HG03175 (cell line): Measurements from ENCODE around the gene EIF4H.
"Not testable (repeated sequence)": the region's sequence is repeated elsewhere in the genome, so short reads cannot be mapped to it uniquely, and the experiment has no call there.

Source experiments
- ATAC-seq: cut with Tn5 transposase; IDR thresholded peaks from one replicate; pipeline ENCODE4 v1.9.1; 2021; ENCODE audit warnings: mild to moderate bottlenecking, moderate library complexity; ENCODE audit not compliant: unreplicated experiment

EIF4H gene

GRCh38 chr7:74173866-74174605 lies at the start of gene EIF4H:
EIF4H (plus strand) TSS chr7:74174356; CDS start chr7:74174384, 28 bp downstream.
- peak; percentile 79 for ATAC-seq

GRCh38 chr7:74126220-74126880 lies 47.8 kb upstream of the EIF4H start:
- ATAC-seq, result no peak

GRCh38 chr7:74129887-74130286 lies 44.3 kb upstream of the EIF4H start:
- no peak for ATAC-seq

GRCh38 chr7:74130518-74130917 lies 43.6 kb upstream of the EIF4H start:
- ATAC-seq, result no peak

GRCh38 chr7:74134117-74134620 lies 40.0 kb upstream of the EIF4H start:
- ATAC-seq, result no peak

- ATAC-seq, result no peak
Observed at GRCh38 chr7:74138334-74138867, 35.8 kb upstream of the EIF4H start.

- ATAC-seq, result no peak
Observed at GRCh38 chr7:74138945-74139843, 35.0 kb upstream of the EIF4H start.

GRCh38 chr7:74141705-74142104 lies 32.5 kb upstream of the EIF4H start:
- ATAC-seq, result no peak

GRCh38 chr7:74143383-74143782 lies 30.8 kb upstream of the EIF4H start:
- no peak for ATAC-seq

- ATAC-seq, result no peak
Observed at GRCh38 chr7:74148491-74148890, 25.7 kb upstream of the EIF4H start.

- ATAC-seq, result no peak
Observed at GRCh38 chr7:74149071-74149470, 25.1 kb upstream of the EIF4H start.

- no peak for ATAC-seq
Observed at GRCh38 chr7:74149603-74150002, 24.6 kb upstream of the EIF4H start.

- no peak for ATAC-seq
Observed at GRCh38 chr7:74153736-74154135, 20.4 kb upstream of the EIF4H start.

GRCh38 chr7:74155810-74156395 lies 18.3 kb upstream of the EIF4H start:
- ATAC-seq, result no peak

- no peak for ATAC-seq
Observed at GRCh38 chr7:74157605-74158004, 16.6 kb upstream of the EIF4H start.

GRCh38 chr7:74164985-74165456 lies 9.1 kb upstream of the EIF4H start:
- no peak for ATAC-seq

- no peak for ATAC-seq
Observed at GRCh38 chr7:74165867-74166593, 8.1 kb upstream of the EIF4H start.

GRCh38 chr7:74167324-74167723 lies 6.8 kb upstream of the EIF4H start:
- not testable (repeated sequence) for ATAC-seq

- ATAC-seq, result no peak
Observed at GRCh38 chr7:74173074-74173473, 1.1 kb upstream of the EIF4H start.

- ATAC-seq, result no peak
Observed at GRCh38 chr7:74173491-74173865, 678 bp upstream of the EIF4H start.
